ENCODE results near the gene SYNGR1.
A peak's percentile ranks its signal among the peaks of the same experiment; 100 is the strongest.

SYNGR1 gene

DNA sequence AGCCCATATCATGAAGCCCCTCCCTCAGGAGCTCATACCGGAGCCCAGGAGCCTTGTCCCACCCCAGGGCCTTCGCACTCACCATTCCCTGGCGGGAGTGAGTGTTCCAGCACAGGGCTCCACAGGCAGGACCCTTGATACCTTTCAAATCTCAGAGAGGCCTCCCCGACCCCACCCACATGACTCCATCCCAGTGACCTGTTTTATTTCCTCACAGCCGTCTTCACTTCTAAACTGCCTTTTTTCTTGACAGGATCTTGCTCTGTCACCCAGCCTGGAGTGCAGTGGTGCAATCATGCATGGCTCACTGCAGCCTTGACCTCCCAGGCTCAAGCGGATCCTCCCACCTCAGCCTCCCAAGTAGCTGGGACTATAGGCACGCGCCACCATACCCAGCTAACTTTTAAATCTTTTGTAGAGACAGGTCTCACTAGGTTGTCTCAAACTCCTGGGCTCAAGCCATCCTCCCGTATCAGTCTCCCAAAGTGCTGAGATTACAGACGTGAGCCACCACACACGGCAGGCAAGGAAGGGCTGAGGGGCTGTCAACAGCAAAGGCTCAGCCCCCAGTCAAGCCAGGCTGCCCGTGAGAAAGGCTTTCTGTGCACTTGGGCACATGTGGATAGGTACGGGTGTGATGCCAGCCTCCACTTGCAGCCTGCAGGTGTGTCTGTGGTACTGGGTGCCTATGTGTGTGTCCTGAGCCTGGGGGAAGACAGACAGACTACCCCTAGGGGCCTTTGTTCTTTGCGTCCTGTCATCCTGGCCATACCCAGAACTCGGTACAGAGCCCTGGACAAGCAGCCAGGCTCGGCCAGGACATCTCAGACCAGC lies 39.7 kb upstream of the SYNGR1 start:
- TF ChIP-seq, protein P1, sequence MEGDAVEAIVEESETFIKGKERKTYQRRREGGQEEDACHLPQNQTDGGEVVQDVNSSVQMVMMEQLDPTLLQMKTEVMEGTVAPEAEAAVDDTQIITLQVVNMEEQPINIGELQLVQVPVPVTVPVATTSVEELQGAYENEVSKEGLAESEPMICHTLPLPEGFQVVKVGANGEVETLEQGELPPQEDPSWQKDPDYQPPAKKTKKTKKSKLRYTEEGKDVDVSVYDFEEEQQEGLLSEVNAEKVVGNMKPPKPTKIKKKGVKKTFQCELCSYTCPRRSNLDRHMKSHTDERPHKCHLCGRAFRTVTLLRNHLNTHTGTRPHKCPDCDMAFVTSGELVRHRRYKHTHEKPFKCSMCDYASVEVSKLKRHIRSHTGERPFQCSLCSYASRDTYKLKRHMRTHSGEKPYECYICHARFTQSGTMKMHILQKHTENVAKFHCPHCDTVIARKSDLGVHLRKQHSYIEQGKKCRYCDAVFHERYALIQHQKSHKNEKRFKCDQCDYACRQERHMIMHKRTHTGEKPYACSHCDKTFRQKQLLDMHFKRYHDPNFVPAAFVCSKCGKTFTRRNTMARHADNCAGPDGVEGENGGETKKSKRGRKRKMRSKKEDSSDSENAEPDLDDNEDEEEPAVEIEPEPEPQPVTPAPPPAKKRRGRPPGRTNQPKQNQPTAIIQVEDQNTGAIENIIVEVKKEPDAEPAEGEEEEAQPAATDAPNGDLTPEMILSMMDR (conservative IDR thresholded peaks at IDR 0.05; ENCODE audit: low read depth) = no peak
- DNase-seq (ENCODE audit: low spot score) = peak; percentile 59
- H3K27ac ChIP-seq = peak overlapping the region; percentile 100
- ChIA-PET CTCF (interaction anchor here (1.1 kb wide), 1 partner anchor 27 kb away, joined by 3 read pairs; no protein-coding TSS in a partner anchor), POLR2A (ENCODE audit: low non-redundant PET) (interaction anchor here (1.2 kb wide), 1 partner anchor 9 kb away, joined by 3 read pairs; the partner anchor contains the start of gene RPL3)

DNA sequence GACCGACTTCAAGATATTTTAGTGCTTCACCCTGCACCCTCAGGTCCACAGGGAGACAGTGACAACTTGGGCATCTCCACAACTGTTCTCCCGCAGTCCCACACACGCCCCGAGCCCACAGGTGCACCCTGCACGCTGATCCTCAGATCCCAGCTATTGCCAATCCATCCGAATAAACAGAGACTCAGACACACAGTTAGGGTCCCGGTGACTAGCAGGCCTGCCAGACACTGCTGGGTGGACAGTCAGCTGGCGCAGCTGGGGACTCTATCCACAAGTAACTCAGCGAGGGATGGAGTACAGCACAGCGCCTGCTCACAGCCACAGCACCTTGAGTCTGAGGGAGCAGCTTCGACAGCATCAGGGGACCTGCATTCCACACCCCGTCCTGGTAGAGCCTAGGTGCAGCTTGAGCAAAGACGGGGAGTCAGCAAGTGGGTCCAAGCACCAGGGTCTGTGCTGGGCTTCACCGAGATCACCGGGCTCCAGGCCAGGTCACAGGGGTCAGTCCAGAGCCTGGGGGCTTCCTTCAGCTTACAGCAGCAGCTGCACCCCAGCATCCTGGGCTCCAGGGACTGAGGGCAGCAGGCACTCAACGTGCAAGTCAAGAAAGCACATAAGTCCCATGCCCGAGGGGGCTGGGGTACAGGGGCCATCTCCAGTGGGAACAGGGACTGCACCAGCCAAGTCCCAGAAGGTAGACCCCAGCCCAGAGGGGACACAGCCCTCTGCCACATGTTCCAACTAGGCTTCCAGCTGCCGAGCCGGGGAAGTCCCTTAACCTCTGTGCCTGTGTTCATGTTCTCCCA lies 38.0 kb upstream of the SYNGR1 start:
- ChIA-PET POLR2A (ENCODE audit: low non-redundant PET) (no interaction called here), CTCF (interaction anchor here (0.6 to 1.1 kb wide), 8 partner anchors 29 to 258 kb away, joined by 3 to 6 read pairs (median 3); no protein-coding TSS in a partner anchor)
- H3K27ac ChIP-seq = peak overlapping the region; percentile 100
- TF ChIP-seq, protein P1 (conservative IDR thresholded peaks at IDR 0.05; ENCODE audit: low read depth) = no peak
- no peak for DNase-seq (ENCODE audit: low spot score)

DNA sequence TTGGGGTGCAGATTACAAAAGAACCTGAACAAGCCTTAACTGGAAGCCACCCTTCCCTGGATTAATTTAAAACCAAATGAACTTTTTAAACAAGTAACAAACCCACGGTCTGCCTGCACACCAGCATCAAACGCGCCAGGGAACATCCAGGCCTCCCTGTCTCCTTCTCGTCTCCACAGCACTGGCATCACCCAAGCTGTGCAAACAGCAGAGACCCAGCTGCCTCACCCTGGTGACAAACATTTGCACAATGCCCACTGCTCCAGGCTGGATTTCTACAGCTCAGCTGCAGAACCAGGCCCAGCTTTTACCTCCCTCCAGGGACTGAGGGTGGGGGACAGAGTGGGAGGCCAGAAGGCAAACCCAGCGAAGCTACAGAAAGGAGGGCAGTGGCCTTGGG lies 37.4 kb upstream of the SYNGR1 start:
- no peak for DNase-seq (ENCODE audit: low spot score)
- CTCF ChIA-PET = no interaction called here
- peak overlapping the region; percentile 100 for H3K27ac ChIP-seq
- POLR2A ChIA-PET (ENCODE audit: low non-redundant PET) = no interaction called here
- TF ChIP-seq, protein P1 (conservative IDR thresholded peaks at IDR 0.05; ENCODE audit: low read depth) = no peak

DNA sequence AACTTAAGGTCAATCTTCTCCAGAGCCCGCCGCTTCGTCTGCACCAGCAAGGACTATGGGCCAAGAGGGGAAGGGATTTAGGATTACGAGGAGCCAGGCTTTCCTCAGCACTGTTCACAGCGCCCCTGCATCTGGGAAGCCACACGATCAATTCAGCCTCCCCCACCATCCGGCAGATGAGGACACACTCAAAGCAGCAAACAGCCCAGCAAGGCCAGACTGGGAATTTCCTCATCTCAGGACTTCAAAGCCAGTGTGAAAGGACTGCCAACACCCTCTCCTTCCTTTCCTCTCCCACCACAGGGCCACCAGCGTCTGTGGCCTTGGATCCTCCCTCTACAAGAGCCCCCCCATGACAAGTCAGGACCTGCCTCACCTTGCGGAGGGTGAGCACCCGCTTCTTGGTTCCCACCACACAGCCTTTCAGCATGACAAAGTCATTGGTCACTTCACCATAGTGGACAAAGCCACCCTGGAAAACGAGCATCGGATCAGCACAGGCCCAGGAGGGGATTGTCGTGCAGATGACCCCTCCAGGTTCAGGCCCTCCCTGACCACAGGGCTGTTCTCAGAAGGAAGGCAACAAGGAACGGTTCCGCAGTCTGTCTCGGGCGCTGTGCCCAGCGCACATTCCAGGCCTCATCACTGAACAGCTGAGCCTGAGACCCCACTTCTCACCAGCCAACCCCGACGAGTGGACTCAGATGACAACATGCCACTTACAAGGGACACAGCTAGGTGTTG lies 36.4 kb upstream of the SYNGR1 start:
- TF ChIP-seq, protein P1 (conservative IDR thresholded peaks at IDR 0.05; ENCODE audit: low read depth) = no peak
- ChIA-PET POLR2A (ENCODE audit: low non-redundant PET) (no interaction called here), CTCF (interaction anchor here (0.6 kb wide), 1 partner anchor 64 kb away, joined by 3 read pairs; no protein-coding TSS in a partner anchor)
- H3K27ac ChIP-seq = peak overlapping the region; percentile 100
- no peak for DNase-seq (ENCODE audit: low spot score)

DNA sequence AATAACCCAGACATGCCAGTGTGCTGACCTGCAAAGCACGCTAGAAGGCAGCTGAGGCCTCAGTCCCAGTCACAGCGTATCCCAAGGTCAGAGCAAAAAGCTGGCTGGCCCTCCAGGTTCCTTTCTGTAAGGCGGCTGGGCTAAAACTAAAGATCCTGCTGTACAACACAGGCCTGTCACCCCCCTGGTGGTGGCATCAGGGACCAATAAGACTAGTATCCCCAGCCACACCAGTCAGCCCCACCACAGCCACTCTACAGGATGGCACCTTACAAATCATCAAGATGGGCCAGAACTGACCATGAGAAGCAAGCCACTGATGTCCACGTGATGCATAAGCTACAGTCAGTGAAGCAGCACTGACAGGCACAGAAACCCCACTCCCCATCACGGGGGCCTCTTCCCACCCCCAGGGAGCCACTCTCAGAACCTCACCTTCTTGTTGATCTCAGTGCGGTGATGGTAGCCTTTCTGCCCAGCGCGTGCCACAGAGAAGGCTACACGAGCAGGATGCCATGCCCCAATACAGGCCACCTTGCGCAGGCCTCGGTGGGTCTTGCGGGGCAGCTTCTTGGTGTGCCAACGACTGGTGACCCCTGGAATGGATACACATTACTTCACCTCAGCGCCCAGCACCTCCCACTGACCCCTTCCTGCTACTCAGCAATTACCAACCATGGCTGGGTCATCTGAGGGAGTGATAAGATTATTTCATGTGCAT lies 35.4 kb upstream of the SYNGR1 start:
- ChIA-PET POLR2A (ENCODE audit: low non-redundant PET) (interaction anchor here (0.5 kb wide), 1 partner anchor 205 kb away, joined by 3 read pairs; no protein-coding TSS in a partner anchor), CTCF (interaction anchor here (0.6 kb wide), 1 partner anchor 65 kb away, joined by 3 read pairs; no protein-coding TSS in a partner anchor)
- DNase-seq (ENCODE audit: low spot score) = no peak
- TF ChIP-seq, protein P1 (conservative IDR thresholded peaks at IDR 0.05; ENCODE audit: low read depth) = no peak
- H3K27ac ChIP-seq = peak overlapping the region; percentile 100
